HCT116 (cell line): Measurements from ENCODE around the gene TRMT2A. TPM values are rescaled to one million over a fixed set of nuclear protein-coding genes. Genes with fewer than 3 reads are reported as not detected.
A peak's percentile ranks its signal among the peaks of the same experiment; 100 is the strongest.

Experiments used
- ATAC-seq: fragments of 200-7000 bp; cut with Tn5 transposase; 2 replicates; pipeline ENCODE4 v1.9.1; 2020; ENCODE audit warnings: mild to moderate bottlenecking, moderate library complexity
- BruUV-seq: library from RNA; stranded (reverse); fragments of 400-500 nt; replicated peaks from 2 replicates; lab custom pipeline; 2021; lab: Mats Ljungman, UMichigan
- CTCF ChIA-PET: fragments of 300-600 bp; sonication (Branson Sonifier 250); formaldehyde crosslinking; loops from one replicate; lab custom pipeline; 2021; ENCODE audit warnings: antibody characterized with exemption; lab: Charles Lee
- POLR2A ChIA-PET: fragments of 300-600, 350-600 bp; sonication (Branson Sonifier 250); formaldehyde crosslinking; loops from one replicate; lab custom pipeline; 2021; ENCODE audit warnings: antibody characterized with exemption; lab: Charles Lee
- RAD21 ChIA-PET, 2 experiments: fragments of 300-600 bp; sonication (Branson Sonifier 250); formaldehyde crosslinking; loops; one replicate each; lab custom pipeline; 2023; ENCODE audit warnings: low total read pairs in 2 of 2; ENCODE audit not compliant: uncharacterized antibody in 2 of 2, unreplicated experiment in 2 of 2, low non-redundant PET in 1 of 2; lab: Charles Lee
- DNase-seq: peaks from one replicate; pipeline ENCODE4 v3.0.0-alpha.2; 2010; ENCODE audit warnings: low read depth, low spot score
- H2AFZ ChIP-seq: fragments of 200-600 bp; shearing (Covaris generic), sonication (generic); 2 replicates; pipeline ENCODE4 v1.6.1; 2017; ENCODE audit warnings: low read depth, mixed run types, mixed read lengths, antibody characterized with exemption, low read length; ENCODE audit not compliant: poor library complexity, severe bottlenecking
- H3K27ac ChIP-seq: 2 replicates; pipeline ENCODE4 v1.5.1; 2012; ENCODE audit warnings: low read depth, low read length
- H3K27me3 ChIP-seq: fragments of 200-600 bp; sonication (generic); 2 replicates; pipeline ENCODE4 v1.6.1; 2016; ENCODE audit warnings: mixed run types, low read length, mixed read lengths; ENCODE audit not compliant: insufficient read depth
- H3K36me3 ChIP-seq, 2 experiments: fragments of 200-500 bp in 1 of 2; fragments of 200-600 bp in 1 of 2; sonication (Bioruptor generic) in 1 of 2; sonication (generic) in 1 of 2; 2 replicates each; pipeline versions ENCODE4 v1.5.1 to v1.6.1; 2014 to 2016; ENCODE audit warnings: low read length in 2 of 2, inconsistent platforms in 1 of 2, mixed read lengths in 1 of 2, mixed run types in 1 of 2; ENCODE audit not compliant: insufficient read depth in 2 of 2, control insufficient read depth in 1 of 2
- H3K4me1 ChIP-seq, 2 experiments: fragments of 200-600 bp in 1 of 2; sonication (generic) in 1 of 2; 2 replicates each; pipeline versions ENCODE4 v1.5.1 to v1.6.1; 2012 to 2017; ENCODE audit warnings: low read length in 2 of 2, inconsistent platforms in 1 of 2, mild to moderate bottlenecking in 1 of 2, mixed read lengths in 1 of 2, mixed run types in 1 of 2, moderate library complexity in 1 of 2; ENCODE audit not compliant: insufficient read depth in 2 of 2, control insufficient read depth in 1 of 2
- H3K4me2 ChIP-seq: fragments of 200-600 bp; sonication (generic); 2 replicates; pipeline ENCODE4 v1.6.1; 2017; ENCODE audit warnings: mixed run types, low read length, mixed read lengths
- H3K4me3 ChIP-seq, 2 experiments: fragments of 200-600 bp in 1 of 2; sonication (generic) in 1 of 2; replicated peaks in 1 of 2; 2 replicates each; pipeline ENCODE4 v1.5.1; 2011 to 2016; ENCODE audit warnings: low read length in 2 of 2, control low read depth in 1 of 2, low read depth in 1 of 2, mild to moderate bottlenecking in 1 of 2, mixed read lengths in 1 of 2, mixed run types in 1 of 2
- H3K79me2 ChIP-seq: fragments of 200-600 bp; sonication (generic); 2 replicates; pipeline ENCODE4 v1.6.1; 2017; ENCODE audit warnings: mild to moderate bottlenecking, mixed run types, low read length, moderate library complexity, mixed read lengths; ENCODE audit not compliant: insufficient read depth
- H3K9ac ChIP-seq: fragments of 200-600 bp; sonication (generic); 2 replicates; pipeline ENCODE4 v1.6.1; 2016; ENCODE audit warnings: low read length, mixed read lengths
- H3K9me2 ChIP-seq: fragments of 200-600 bp; sonication (generic), shearing (Covaris generic); 2 replicates; pipeline ENCODE4 v1.6.1; 2017; ENCODE audit warnings: mixed run types, mild to moderate bottlenecking, moderate library complexity; ENCODE audit not compliant: insufficient read depth
- H3K9me3 ChIP-seq, 2 experiments: fragments of 200-500 bp in 1 of 2; fragments of 200-600 bp in 1 of 2; sonication (Bioruptor generic) in 1 of 2; sonication (generic) in 1 of 2; 2 replicates each; pipeline ENCODE4 v1.6.1; 2014 to 2017; ENCODE audit warnings: low read length in 2 of 2, mixed read lengths in 2 of 2, inconsistent platforms in 1 of 2, low read depth in 1 of 2, mild to moderate bottlenecking in 1 of 2, mixed run types in 1 of 2, moderate library complexity in 1 of 2; ENCODE audit not compliant: control insufficient read depth in 1 of 2, insufficient read depth in 1 of 2
- H4K20me1 ChIP-seq: fragments of 200-600 bp; sonication (generic), shearing (Covaris generic); 2 replicates; pipeline ENCODE4 v1.6.1; 2017; ENCODE audit warnings: mixed run types, mild to moderate bottlenecking, moderate library complexity; ENCODE audit not compliant: insufficient read depth
- CBX3 ChIP-seq: IDR thresholded peaks from 2 replicates; pipeline ENCODE4 v1.6.1; 2012; ENCODE audit warnings: low read depth
- EGR1 ChIP-seq: IDR thresholded peaks from 2 replicates; pipeline ENCODE4 v1.6.1; 2012; ENCODE audit warnings: low read depth
- RAD21 ChIP-seq: IDR thresholded peaks from 2 replicates; pipeline ENCODE4 v1.6.1; 2012; ENCODE audit warnings: low read depth, mild to moderate bottlenecking
- SP1 ChIP-seq: IDR thresholded peaks from 2 replicates; pipeline ENCODE4 v1.6.1; 2012; ENCODE audit warnings: low read depth
- YY1 ChIP-seq: IDR thresholded peaks from 2 replicates; pipeline ENCODE4 v1.6.1; 2011; ENCODE audit warnings: low read length, low read depth, moderate library complexity, mild to moderate bottlenecking; ENCODE audit not compliant: insufficient replicate concordance; ENCODE audit errors: extremely low read depth
- ZFX ChIP-seq: fragments of 450-650 bp; IDR thresholded peaks from 2 replicates; pipeline ENCODE4 v1.6.1; 2017
- intact Hi-C: fragments of 100-400 bp; cut with micrococcal nuclease; formaldehyde crosslinking; loops from 2 replicates; pipeline ENCODE4 v1.10.0; 2022
- total RNA-seq: library from RNA; stranded (reverse); gene quantifications from one replicate; pipeline ENCODE4 v1.2.1, GENCODE V29; 2021; ENCODE audit not compliant: unreplicated experiment
- TF ChIP-seq, protein P1 (sequence below), 3 experiments: fragments of 200-600 bp in 1 of 3; sonication (generic) in 1 of 3; IDR thresholded peaks in 2 of 3; conservative IDR thresholded peaks in 1 of 3; 2 replicates each; pipeline ENCODE4 v1.5.1; 2012 to 2017; ENCODE audit warnings: low read depth in 2 of 3, low read length in 2 of 3, antibody characterized with exemption in 1 of 3, borderline replicate concordance in 1 of 3, control low read depth in 1 of 3, mild to moderate bottlenecking in 1 of 3, mixed read lengths in 1 of 3, mixed run types in 1 of 3, moderate library complexity in 1 of 3; ENCODE audit not compliant: insufficient read depth in 1 of 3
- TF ChIP-seq, protein P2 (sequence below): IDR thresholded peaks from 2 replicates; pipeline ENCODE4 v1.6.1; 2012
- TF ChIP-seq, protein P3 (sequence below): IDR thresholded peaks from 2 replicates; pipeline ENCODE4 v1.6.1; 2012

Gene TRMT2A
- total RNA-seq, 1 experiment from 2014 or later, result 67.3 TPM

DNA sequence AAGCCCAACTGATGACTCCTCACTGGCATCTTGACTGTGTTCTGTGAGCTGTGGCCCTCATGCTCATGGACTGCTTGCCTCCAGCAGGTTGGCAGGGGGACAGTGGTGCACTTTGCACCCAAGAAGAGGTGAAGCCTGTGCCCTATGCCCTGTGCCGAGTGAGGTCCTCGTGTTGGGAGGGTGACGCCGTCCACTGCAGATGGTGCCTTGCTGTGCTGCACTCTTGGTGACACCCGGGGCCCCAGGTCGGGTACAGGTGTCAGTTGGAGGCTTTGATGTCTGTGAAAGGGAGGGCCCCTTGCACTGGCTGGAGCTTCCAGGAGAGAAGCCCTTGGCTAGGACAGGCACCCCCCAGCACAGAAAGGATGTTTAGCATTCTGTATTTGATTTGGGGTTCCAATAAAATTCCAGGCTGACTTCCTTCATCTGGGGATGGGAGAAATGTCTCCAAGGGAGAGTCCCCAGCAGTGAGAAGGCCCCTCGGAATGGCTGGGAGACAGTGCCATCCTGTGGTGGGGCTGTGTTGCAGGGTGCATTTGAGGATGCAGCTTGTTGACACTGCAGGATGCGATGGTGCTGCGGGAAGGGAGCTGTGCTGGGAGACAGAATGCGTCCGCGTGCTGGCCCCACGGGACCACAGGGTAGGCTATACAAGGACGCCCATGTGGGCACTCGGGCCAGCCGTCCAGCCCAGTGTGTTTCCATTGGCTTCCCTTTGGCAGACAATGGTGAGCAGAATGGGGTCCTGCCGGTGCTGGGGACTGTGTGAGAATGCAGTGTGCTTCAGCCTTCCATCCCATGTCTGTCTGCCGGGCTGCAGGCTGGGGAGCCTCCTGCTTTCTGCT is 12.1 kb upstream of the TRMT2A start:
- no peak for DNase-seq
- no peak overlapping the region for H2AFZ ChIP-seq
- RAD21 ChIA-PET, result no interaction called here

DNA sequence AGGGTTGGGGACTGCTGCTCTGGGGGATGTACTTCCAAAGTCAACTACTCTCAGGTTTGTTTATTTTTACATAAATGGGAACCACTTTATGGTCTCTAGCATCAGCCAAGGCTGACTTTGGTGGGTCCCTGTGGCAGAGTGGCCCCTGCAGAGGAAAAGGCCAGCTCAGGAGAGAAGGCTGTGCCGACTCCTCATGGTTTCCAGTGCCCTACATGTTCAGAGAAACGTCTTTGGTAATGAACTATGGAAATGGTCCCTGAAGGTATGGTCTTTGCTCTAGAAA is 11.5 kb upstream of the TRMT2A start:
- ATAC-seq (no peak), DNase-seq (no peak)
- RAD21 ChIA-PET, result no interaction called here
- Histone ChIP-seq H3K36me3 (peaks cover 15 to 31% of the 10 kb centered on the region in 2 experiments; a peak in 3 of 4 replicates), H2AFZ (no peak overlapping the region), H3K27me3 (no peaks in the 10 kb centered on the region), H3K4me1 (peaks cover 11 to 27% of the 10 kb centered on the region in 2 experiments; a peak in 3 of 4 replicates), H3K4me3 (no peak overlapping the region), H3K9me2 (no peaks in the 10 kb centered on the region), H3K79me2 (peaks cover 31% of the 10 kb centered on the region), H3K4me2 (no peak overlapping the region), H3K9ac (no peak overlapping the region), H4K20me1 (no peaks in the 10 kb centered on the region), H3K9me3 (no peaks in the 10 kb centered on the region), H3K27ac (0 out of 2 replicates have a peak overlapping the region, but pooled peaks have one; percentile 22)
- intact Hi-C loops, result no loop called here
- CTCF ChIA-PET, result interaction anchor here (1.2 to 1.3 kb wide), 2 partner anchors 158 to 397 kb away, joined by 3 to 5 read pairs; no protein-coding TSS in a partner anchor
- no TSS peak for BruUV-seq
- POLR2A ChIA-PET, result no interaction called here
- TF ChIP-seq CBX3 (no peak), ZFX (no peak), EGR1 (no peak), YY1 (no peak)
- TF ChIP-seq, protein P1, sequence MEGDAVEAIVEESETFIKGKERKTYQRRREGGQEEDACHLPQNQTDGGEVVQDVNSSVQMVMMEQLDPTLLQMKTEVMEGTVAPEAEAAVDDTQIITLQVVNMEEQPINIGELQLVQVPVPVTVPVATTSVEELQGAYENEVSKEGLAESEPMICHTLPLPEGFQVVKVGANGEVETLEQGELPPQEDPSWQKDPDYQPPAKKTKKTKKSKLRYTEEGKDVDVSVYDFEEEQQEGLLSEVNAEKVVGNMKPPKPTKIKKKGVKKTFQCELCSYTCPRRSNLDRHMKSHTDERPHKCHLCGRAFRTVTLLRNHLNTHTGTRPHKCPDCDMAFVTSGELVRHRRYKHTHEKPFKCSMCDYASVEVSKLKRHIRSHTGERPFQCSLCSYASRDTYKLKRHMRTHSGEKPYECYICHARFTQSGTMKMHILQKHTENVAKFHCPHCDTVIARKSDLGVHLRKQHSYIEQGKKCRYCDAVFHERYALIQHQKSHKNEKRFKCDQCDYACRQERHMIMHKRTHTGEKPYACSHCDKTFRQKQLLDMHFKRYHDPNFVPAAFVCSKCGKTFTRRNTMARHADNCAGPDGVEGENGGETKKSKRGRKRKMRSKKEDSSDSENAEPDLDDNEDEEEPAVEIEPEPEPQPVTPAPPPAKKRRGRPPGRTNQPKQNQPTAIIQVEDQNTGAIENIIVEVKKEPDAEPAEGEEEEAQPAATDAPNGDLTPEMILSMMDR (IDR thresholded peaks at IDR 0.05 in 2 of 3, conservative IDR thresholded peaks at IDR 0.05 in 1 of 3; ENCODE audit: borderline replicate concordance in 1 of 3, insufficient read depth in 1 of 3, low read depth in 2 of 3, low read length in 2 of 3), result no peak
- TF ChIP-seq, protein P2, sequence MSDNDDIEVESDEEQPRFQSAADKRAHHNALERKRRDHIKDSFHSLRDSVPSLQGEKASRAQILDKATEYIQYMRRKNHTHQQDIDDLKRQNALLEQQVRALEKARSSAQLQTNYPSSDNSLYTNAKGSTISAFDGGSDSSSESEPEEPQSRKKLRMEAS, result no peak
- TF ChIP-seq, protein P3, sequence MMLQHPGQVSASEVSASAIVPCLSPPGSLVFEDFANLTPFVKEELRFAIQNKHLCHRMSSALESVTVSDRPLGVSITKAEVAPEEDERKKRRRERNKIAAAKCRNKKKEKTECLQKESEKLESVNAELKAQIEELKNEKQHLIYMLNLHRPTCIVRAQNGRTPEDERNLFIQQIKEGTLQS, result no peak

More for the DNA sequence above, 12.1 kb upstream of the TRMT2A start:
- H3K4me2 ChIP-seq, result no peak overlapping the region
- H3K27me3 ChIP-seq, result no peaks in the 10 kb centered on the region
- ATAC-seq, result peak; percentile 31; the same call in 1 of the 2 replicates
- H3K4me1 ChIP-seq, result peaks cover 16 to 32% of the 10 kb centered on the region in 2 experiments; a peak in 3 of 4 replicates
- peaks cover 15 to 25% of the 10 kb centered on the region in 2 experiments; a peak in 3 of 4 replicates for H3K36me3 ChIP-seq
- TF ChIP-seq, protein P1 (IDR thresholded peaks at IDR 0.05 in 2 of 3, conservative IDR thresholded peaks at IDR 0.05 in 1 of 3; ENCODE audit: borderline replicate concordance in 1 of 3, insufficient read depth in 1 of 3, low read depth in 2 of 3, low read length in 2 of 3), result peak; percentile 49 to 68 (median 67); a peak in 5 of 6 replicates
- TF ChIP-seq SP1 (no peak), RAD21 (peak; percentile 74)
- peaks cover 31% of the 10 kb centered on the region for H3K79me2 ChIP-seq
- H3K27ac ChIP-seq, result peak overlapping the region; percentile 22; the same call in 1 of the 2 replicates
- no peak overlapping the region for H3K9ac ChIP-seq
- no peaks in the 10 kb centered on the region for H3K9me3 ChIP-seq
- ChIA-PET POLR2A (no interaction called here), CTCF (interaction anchor here (0.6 to 1.3 kb wide), 7 partner anchors 11 to 398 kb away, joined by 3 to 5 read pairs (median 3); partner anchors contain the start of gene TRMT2A)
- intact Hi-C loops, result no loop called here
- no TSS peak for BruUV-seq
- no peaks in the 10 kb centered on the region for H4K20me1 ChIP-seq
- H3K9me2 ChIP-seq, result no peaks in the 10 kb centered on the region
- no peak overlapping the region for H3K4me3 ChIP-seq
